Transverse colon (tissue), 3 donors: ENCODE measurements around the gene EPYC.

ENCODE experiments used
- CTCF ChIP-seq, 5 experiments: fragments of 200-600 bp in 3 of 5; fragments of 450-650 bp in 2 of 5; sonication (generic) in 3 of 5; IDR thresholded peaks; 1 replicate in 2 of 5; 2 replicates in 3 of 5; pipeline ENCODE4 v1.5.1; 2016 to 2017; ENCODE audit warnings: antibody characterized with exemption in 5 of 5, inconsistent platforms in 3 of 5, mild to moderate bottlenecking in 2 of 5, moderate library complexity in 1 of 5
- POLR2A ChIP-seq: fragments of 450-650 bp; IDR thresholded peaks from one replicate; pipeline ENCODE4 v1.6.1; 2016; ENCODE audit warnings: antibody characterized with exemption, mild to moderate bottlenecking, moderate library complexity

GRCh38 chr12:90959032-90959431 lies 45.7 kb downstream of the EPYC start:
- TF ChIP-seq CTCF (IDR thresholded peaks at IDR 0.05) (no peak), POLR2A (no peak)
